SU-DHL-6 (cell line): ENCODE data around the gene BRD4.

Source experiments
- H2AFZ ChIP-seq: fragments of 200-600 bp; sonication (generic); 2 replicates; pipeline ENCODE4 v1.6.1; 2014; ENCODE audit warnings: low read depth, mild to moderate bottlenecking, moderate library complexity, mixed read lengths, antibody characterized with exemption, low read length; ENCODE audit not compliant: severe bottlenecking
- H3F3A ChIP-seq: fragments of 200-600 bp; shearing (Covaris generic); 2 replicates; pipeline ENCODE4 v1.6.0; 2016; ENCODE audit warnings: antibody characterized with exemption, mild to moderate bottlenecking; ENCODE audit not compliant: insufficient read depth
- H3K27ac ChIP-seq: fragments of 200-600 bp; sonication (generic); 2 replicates; pipeline ENCODE4 v1.5.1; 2016; ENCODE audit warnings: low read depth, mild to moderate bottlenecking, low read length, moderate library complexity, mixed read lengths
- H3K27me3 ChIP-seq: fragments of 200-600 bp; sonication (generic), shearing (Covaris generic); 2 replicates; pipeline ENCODE4 v1.6.0; 2014; ENCODE audit warnings: mild to moderate bottlenecking, low read length
- H3K36me3 ChIP-seq: fragments of 200-600 bp; sonication (generic); 2 replicates; pipeline ENCODE4 v1.6.1; 2014; ENCODE audit warnings: mild to moderate bottlenecking, low read length, mixed read lengths
- H3K4me2 ChIP-seq: fragments of 300-600, 200-600 bp; shearing (Covaris generic), sonication (generic); 2 replicates; pipeline ENCODE4 v1.6.0; 2014; ENCODE audit warnings: low read length, low read depth, mild to moderate bottlenecking; ENCODE audit not compliant: poor library complexity, severe bottlenecking
- H3K4me3 ChIP-seq: fragments of 200-600 bp; sonication (generic); 2 replicates; pipeline ENCODE4 v1.5.1; 2014; ENCODE audit warnings: antibody characterized with exemption, low read length, mild to moderate bottlenecking, mixed read lengths; ENCODE audit not compliant: insufficient read depth, poor library complexity, severe bottlenecking
- H3K79me2 ChIP-seq: fragments of 200-600 bp; sonication (generic); 2 replicates; pipeline ENCODE4 v1.6.1; 2014; ENCODE audit warnings: mild to moderate bottlenecking, low read length, moderate library complexity; ENCODE audit not compliant: insufficient read depth
- H3K9ac ChIP-seq: fragments of 200-600 bp; sonication (generic); 2 replicates; pipeline ENCODE4 v1.7.0; 2014; ENCODE audit warnings: mild to moderate bottlenecking, low read length
- H3K9me2 ChIP-seq: fragments of 200-600 bp; sonication (generic); replicated peaks from 2 replicates; pipeline ENCODE4 v1.6.1; 2014; ENCODE audit warnings: low read length; ENCODE audit not compliant: insufficient read depth
- H3K9me3 ChIP-seq: fragments of 200-600 bp; sonication (generic); 2 replicates; pipeline ENCODE4 v1.6.1; 2014; ENCODE audit warnings: low read length, mixed read lengths; ENCODE audit not compliant: insufficient read depth
- H4K20me1 ChIP-seq: fragments of 200-600 bp; sonication (generic); 2 replicates; pipeline ENCODE4 v1.6.1; 2014; ENCODE audit warnings: low read depth, mild to moderate bottlenecking, antibody characterized with exemption, low read length, moderate library complexity, mixed read lengths
- CTCF ChIP-seq: fragments of 200-600 bp; sonication (generic); IDR thresholded peaks from one replicate; pipeline ENCODE4 v1.5.1; 2017; ENCODE audit warnings: antibody characterized with exemption, mild to moderate bottlenecking, low read length, moderate library complexity; ENCODE audit not compliant: insufficient read depth, poor library complexity, severe bottlenecking
- EZH2phosphoT487 ChIP-seq: fragments of 200-600 bp; sonication (generic), shearing (Covaris generic); conservative IDR thresholded peaks from 2 replicates; pipeline ENCODE4 v1.6.1; 2018; ENCODE audit warnings: mild to moderate bottlenecking, antibody characterized with exemption, low read length, moderate library complexity, mixed read lengths

Gene BRD4

GRCh38 chr19:15313649-15314279, 18.6 kb downstream of the BRD4 start:
- Histone ChIP-seq H3K27ac (no peak overlapping the region), H3K79me2 (peaks cover 100% of the 10 kb centered on the region), H3K36me3 (no peaks in the 10 kb centered on the region), H2AFZ (no peak overlapping the region), H3K4me3 (no peak overlapping the region), H3K9me3 (no peaks in the 10 kb centered on the region), H3K4me2 (no peak overlapping the region), H3K27me3 (no peaks in the 10 kb centered on the region), H3F3A (no peaks in the 10 kb centered on the region), H4K20me1 (peaks cover 55% of the 10 kb centered on the region), H3K9ac (no peak overlapping the region), H3K9me2 (no peaks in the 10 kb centered on the region)
- TF ChIP-seq EZH2phosphoT487: no peak

GRCh38 chr19:15307169-15307568, 25.2 kb downstream of the BRD4 start:
- no peak overlapping the region for H2AFZ ChIP-seq
- H3K9me2 ChIP-seq: no peaks in the 10 kb centered on the region
- TF ChIP-seq CTCF (no peak), EZH2phosphoT487 (no peak)
- peaks cover 57% of the 10 kb centered on the region for H4K20me1 ChIP-seq
- no peaks in the 10 kb centered on the region for H3F3A ChIP-seq
- H3K36me3 ChIP-seq: no peaks in the 10 kb centered on the region
- no peak overlapping the region for H3K27ac ChIP-seq
- H3K79me2 ChIP-seq: peaks cover 100% of the 10 kb centered on the region
- H3K9me3 ChIP-seq: no peaks in the 10 kb centered on the region
- no peak overlapping the region for H3K4me3 ChIP-seq
- no peak overlapping the region for H3K4me2 ChIP-seq
- H3K27me3 ChIP-seq: no peaks in the 10 kb centered on the region
- no peak overlapping the region for H3K9ac ChIP-seq

GRCh38 chr19:15305582-15306334, 26.6 kb downstream of the BRD4 start:
- Histone ChIP-seq H3K9ac (no peak overlapping the region), H4K20me1 (peaks cover 61% of the 10 kb centered on the region), H3K36me3 (no peaks in the 10 kb centered on the region), H3K27ac (no peak overlapping the region), H3K4me2 (no peak overlapping the region), H3K79me2 (peaks cover 99% of the 10 kb centered on the region), H3K9me3 (no peaks in the 10 kb centered on the region), H3K27me3 (no peaks in the 10 kb centered on the region), H3K4me3 (no peak overlapping the region), H3K9me2 (no peaks in the 10 kb centered on the region), H2AFZ (no peak overlapping the region), H3F3A (no peaks in the 10 kb centered on the region)
- TF ChIP-seq CTCF: no peak
- no peak for TF ChIP-seq EZH2phosphoT487

- no peaks in the 10 kb centered on the region for H3K9me2 ChIP-seq
- H3K9me3 ChIP-seq: no peaks in the 10 kb centered on the region
- H3K4me3 ChIP-seq: no peak overlapping the region
- peaks cover 54% of the 10 kb centered on the region for H4K20me1 ChIP-seq
- no peaks in the 10 kb centered on the region for H3K36me3 ChIP-seq
- H3F3A ChIP-seq: no peaks in the 10 kb centered on the region
- no peak overlapping the region for H3K4me2 ChIP-seq
- no peak overlapping the region for H3K27ac ChIP-seq
- H3K79me2 ChIP-seq: peaks cover 99% of the 10 kb centered on the region
- H2AFZ ChIP-seq: no peak overlapping the region
- no peak overlapping the region for H3K9ac ChIP-seq
- TF ChIP-seq EZH2phosphoT487 (no peak), CTCF (no peak)
- no peaks in the 10 kb centered on the region for H3K27me3 ChIP-seq
Measured at GRCh38 chr19:15304140-15304705, 28.1 kb downstream of the BRD4 start.
